Mesendoderm (in vitro differentiated cells): ENCODE measurements around the gene KIF2A.
"Not testable (repeated sequence)": the region's sequence is repeated elsewhere in the genome, so short reads cannot be mapped to it uniquely, and the experiment has no call there.

ENCODE experiments used
- DNase-seq: peaks from one replicate; pipeline ENCODE4 v3.0.0; 2013
- H2AK5ac ChIP-seq: 2 replicates; pipeline ENCODE4 v1.6.1; 2013; ENCODE audit warnings: low read length, inconsistent platforms
- H2BK120ac ChIP-seq: 2 replicates; pipeline ENCODE4 v1.6.1; 2013; ENCODE audit warnings: low read depth, mild to moderate bottlenecking, low read length, moderate library complexity, mixed read lengths
- H2BK15ac ChIP-seq: replicated peaks from 2 replicates; pipeline ENCODE4 v1.6.1; 2013; ENCODE audit warnings: low read depth, mild to moderate bottlenecking, moderate library complexity
- H2BK5ac ChIP-seq: 2 replicates; pipeline ENCODE4 v1.6.1; 2013; ENCODE audit warnings: low read length, inconsistent platforms
- H3K18ac ChIP-seq: 2 replicates; pipeline ENCODE4 v1.6.1; 2013; ENCODE audit warnings: mild to moderate bottlenecking, low read length, mixed read lengths
- H3K23ac ChIP-seq: one replicate; pipeline ENCODE4 v1.6.1; 2013; ENCODE audit warnings: low read length
- H3K27ac ChIP-seq: 2 replicates; pipeline ENCODE4 v1.5.1; 2013; ENCODE audit warnings: low read depth, mild to moderate bottlenecking, inconsistent platforms, low read length, moderate library complexity
- H3K27me3 ChIP-seq: 2 replicates; pipeline ENCODE4 v1.6.1; 2013; ENCODE audit warnings: low read length, control low read depth, mild to moderate bottlenecking, inconsistent platforms; ENCODE audit not compliant: insufficient read depth, poor library complexity
- H3K36me3 ChIP-seq: 2 replicates; pipeline ENCODE4 v1.6.1; 2013; ENCODE audit warnings: low read length, inconsistent platforms; ENCODE audit not compliant: control insufficient read depth, insufficient read depth
- H3K4ac ChIP-seq: one replicate; pipeline ENCODE4 v1.6.1; 2013; ENCODE audit warnings: low read depth, mild to moderate bottlenecking, low read length, moderate library complexity
- H3K4me1 ChIP-seq: 2 replicates; pipeline ENCODE4 v1.6.1; 2013; ENCODE audit warnings: low read depth, low read length, inconsistent platforms; ENCODE audit not compliant: control insufficient read depth
- H3K4me2 ChIP-seq: 2 replicates; pipeline ENCODE4 v1.6.1; 2013; ENCODE audit warnings: low read length
- H3K4me3 ChIP-seq: 2 replicates; pipeline ENCODE4 v1.5.1; 2013; ENCODE audit warnings: mild to moderate bottlenecking, low read length
- H3K56ac ChIP-seq: one replicate; pipeline ENCODE4 v1.6.1; 2013; ENCODE audit warnings: low read length
- H3K79me1 ChIP-seq: 2 replicates; pipeline ENCODE4 v1.6.1; 2013; ENCODE audit warnings: low read length, inconsistent platforms
- H3K79me2 ChIP-seq: 2 replicates; pipeline ENCODE4 v1.6.1; 2013; ENCODE audit warnings: mild to moderate bottlenecking, low read length; ENCODE audit not compliant: control insufficient read depth, insufficient read depth
- H3K9ac ChIP-seq: 2 replicates; pipeline ENCODE4 v1.6.1; 2013; ENCODE audit warnings: low read length, inconsistent platforms
- H4K5ac ChIP-seq: one replicate; pipeline ENCODE4 v1.6.1; 2013; ENCODE audit warnings: low read length
- H4K8ac ChIP-seq: one replicate; pipeline ENCODE4 v1.6.1; 2013; ENCODE audit warnings: low read depth, mild to moderate bottlenecking, control low read depth, low read length, moderate library complexity
- WGBS: extraction: QIAGEN DNeasy Blood & Tissue Kit; methylation state at CpG from one replicate; pipeline ENCODE4 v1.1.7; 2013; ENCODE audit warnings: low lambda C conversion rate, missing lambda C conversion rate; ENCODE audit not compliant: insufficient coverage; ENCODE audit errors: extremely low coverage; 5-methylcytosine and 5-hydroxymethylcytosine counted together

KIF2A gene

DNA sequence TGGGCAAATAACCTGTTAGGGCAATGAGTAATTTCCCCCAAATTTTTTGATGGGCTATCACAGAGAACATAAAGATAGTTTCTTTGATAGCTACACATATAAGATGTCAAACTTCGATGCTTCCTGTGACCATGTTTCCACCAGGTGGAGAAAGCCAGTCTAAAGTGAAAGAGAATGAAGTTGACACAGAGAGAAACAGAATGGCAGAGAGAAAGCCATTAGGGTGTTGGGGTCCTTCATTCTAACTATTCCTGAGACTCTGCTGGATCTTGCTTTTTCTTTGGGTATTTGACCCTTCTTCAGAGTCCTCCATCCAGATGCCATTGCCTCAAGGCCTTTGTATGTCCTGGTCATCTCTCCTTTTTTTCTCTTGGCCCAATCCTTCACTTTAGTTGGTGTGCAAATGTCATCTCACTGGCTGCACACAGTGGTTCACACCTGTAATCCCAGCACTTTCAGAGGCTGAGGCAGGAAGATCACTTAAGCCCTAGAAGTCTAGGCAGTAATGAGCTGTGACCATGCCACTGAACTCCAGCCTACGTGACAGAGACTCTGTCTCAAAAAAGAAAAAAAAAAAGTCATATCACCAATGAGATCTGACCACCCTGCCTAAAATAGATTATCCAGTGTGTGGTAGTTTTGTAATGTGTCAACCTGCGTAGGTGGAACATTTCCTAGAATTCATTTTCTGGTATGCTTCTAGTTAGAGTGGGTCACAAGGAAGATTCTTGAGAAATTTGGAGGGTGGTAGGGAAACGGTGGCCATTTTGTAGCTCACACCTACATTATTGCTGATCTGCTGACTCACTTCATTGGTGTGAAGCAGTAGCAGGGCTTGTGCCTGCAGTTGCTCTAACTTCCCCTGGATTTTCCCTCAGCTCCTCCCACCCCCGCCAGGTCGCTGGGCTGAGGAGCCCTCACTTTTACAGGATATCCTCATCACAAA is 20.8 kb upstream of the KIF2A start:
- H3K4ac ChIP-seq = no peak overlapping the region

DNA sequence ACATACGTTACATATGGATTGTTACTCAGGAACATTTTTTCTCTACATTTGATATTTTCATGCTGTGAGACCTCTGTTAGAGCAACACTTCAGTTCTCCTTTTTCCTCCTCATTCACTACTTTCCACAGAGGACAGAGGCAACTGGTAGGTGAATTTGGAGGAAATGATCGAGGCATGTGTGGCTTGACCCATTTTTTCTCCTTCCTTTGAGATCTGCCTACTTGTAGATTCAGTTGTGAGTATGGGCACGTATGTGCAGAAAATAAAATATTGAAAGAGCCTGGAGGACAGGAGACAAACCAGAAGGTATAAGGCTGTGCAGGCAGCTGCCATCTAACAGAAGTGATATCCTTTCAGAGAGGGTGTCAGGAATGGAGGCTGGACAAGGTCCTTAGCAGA is 19.2 kb upstream of the KIF2A start:
- Histone ChIP-seq H4K5ac (no peak overlapping the region), H2BK5ac (no peak overlapping the region), H2BK15ac (no peak overlapping the region), H4K8ac (no peak overlapping the region), H3K4me1 (no peaks in the 10 kb centered on the region), H3K79me2 (no peaks in the 10 kb centered on the region), H3K27ac (no peak overlapping the region), H3K18ac (no peak overlapping the region), H3K9ac (no peak overlapping the region), H3K4me2 (no peak overlapping the region), H3K4ac (no peak overlapping the region), H3K79me1 (no peaks in the 10 kb centered on the region), H3K56ac (no peak overlapping the region), H3K23ac (no peak overlapping the region), H3K27me3 (no peaks in the 10 kb centered on the region), H2BK120ac (no peak overlapping the region), H3K36me3 (no peaks in the 10 kb centered on the region), H3K4me3 (no peak overlapping the region), H2AK5ac (no peak overlapping the region)
- WGBS = no CpG with 5 or more reads among the region's 3 CpGs
- DNase-seq = no peak

More for the DNA sequence above, 20.8 kb upstream of the KIF2A start:
- no CpG with 5 or more reads among the region's 6 CpGs for WGBS
- no peak overlapping the region for H2BK5ac ChIP-seq
- no peak overlapping the region for H3K18ac ChIP-seq
- H2BK120ac ChIP-seq = no peak overlapping the region
- H3K27me3 ChIP-seq = no peaks in the 10 kb centered on the region
- no peak overlapping the region for H3K9ac ChIP-seq
- peak overlapping the region; percentile 15 for H3K23ac ChIP-seq
- H3K4me1 ChIP-seq = no peaks in the 10 kb centered on the region
- no peak overlapping the region for H4K5ac ChIP-seq
- no peak overlapping the region for H3K27ac ChIP-seq
- H2AK5ac ChIP-seq = no peak overlapping the region
- no peak overlapping the region for H2BK15ac ChIP-seq
- H3K79me1 ChIP-seq = no peaks in the 10 kb centered on the region
- H4K8ac ChIP-seq = no peak overlapping the region
- H3K56ac ChIP-seq = no peak overlapping the region
- DNase-seq = peak; percentile 63
- H3K36me3 ChIP-seq = no peaks in the 10 kb centered on the region
- H3K79me2 ChIP-seq = no peaks in the 10 kb centered on the region
- H3K4me3 ChIP-seq = no peak overlapping the region
- H3K4me2 ChIP-seq = no peak overlapping the region

DNA sequence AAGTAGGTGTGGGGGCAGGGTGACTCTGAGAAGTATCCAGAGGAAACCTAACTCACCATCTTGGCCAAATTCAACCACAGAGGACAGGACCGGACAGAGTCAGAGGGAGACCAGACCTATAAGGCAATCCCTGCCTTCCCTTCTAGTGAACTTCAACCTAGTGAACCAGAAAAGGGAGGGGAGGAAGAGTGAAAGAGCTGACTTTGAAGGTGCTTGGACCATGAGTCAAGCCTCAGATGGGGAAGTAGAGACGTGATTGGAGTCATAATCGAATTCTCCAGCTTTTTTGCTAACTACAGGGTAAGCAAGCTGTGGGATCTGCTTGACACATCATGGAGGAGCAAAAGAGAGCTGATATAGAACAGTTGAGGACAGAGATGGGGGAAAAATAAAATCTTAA is 18.8 kb upstream of the KIF2A start:
- no peak overlapping the region for H4K5ac ChIP-seq
- H2BK120ac ChIP-seq = no peak overlapping the region
- no peaks in the 10 kb centered on the region for H3K79me1 ChIP-seq
- H3K9ac ChIP-seq = no peak overlapping the region
- H3K23ac ChIP-seq = no peak overlapping the region
- no peak overlapping the region for H3K4me3 ChIP-seq
- no CpG with 5 or more reads among the region's 3 CpGs for WGBS
- H3K27me3 ChIP-seq = no peaks in the 10 kb centered on the region
- H2AK5ac ChIP-seq = no peak overlapping the region
- no peak overlapping the region for H3K4me2 ChIP-seq
- H2BK15ac ChIP-seq = no peak overlapping the region
- no peak overlapping the region for H3K56ac ChIP-seq
- H4K8ac ChIP-seq = no peak overlapping the region
- H2BK5ac ChIP-seq = no peak overlapping the region
- no peak overlapping the region for H3K27ac ChIP-seq
- no peak overlapping the region for H3K18ac ChIP-seq
- no peaks in the 10 kb centered on the region for H3K4me1 ChIP-seq
- no peak for DNase-seq
- H3K36me3 ChIP-seq = no peaks in the 10 kb centered on the region
- no peak overlapping the region for H3K4ac ChIP-seq
- no peaks in the 10 kb centered on the region for H3K79me2 ChIP-seq

DNA sequence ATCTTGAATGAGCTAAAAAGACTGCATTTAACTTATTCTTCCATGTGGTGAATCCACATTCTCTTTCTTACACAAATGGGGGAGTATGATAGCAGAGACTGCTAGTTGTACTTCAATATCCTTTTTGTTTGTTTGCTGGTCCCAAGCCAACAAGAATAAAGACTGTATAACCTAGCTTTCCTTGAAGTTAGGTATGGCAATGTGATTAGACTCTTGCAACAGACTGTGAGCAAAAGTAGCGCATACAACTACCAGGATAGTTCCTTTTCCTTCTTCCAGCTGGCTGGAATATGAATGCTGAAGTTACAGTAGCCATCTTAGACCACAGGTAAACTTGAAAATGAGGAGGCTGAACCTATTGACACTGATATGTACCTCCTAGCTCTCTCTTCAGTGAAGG is 17.9 kb upstream of the KIF2A start:
- no peak overlapping the region for H4K5ac ChIP-seq
- H2BK5ac ChIP-seq = no peak overlapping the region
- no peak overlapping the region for H3K56ac ChIP-seq
- no CpG with 5 or more reads among the region's 1 CpG for WGBS
- H3K4me2 ChIP-seq = no peak overlapping the region
- H3K79me2 ChIP-seq = no peaks in the 10 kb centered on the region
- no peak overlapping the region for H4K8ac ChIP-seq
- no peak overlapping the region for H2AK5ac ChIP-seq
- no peak overlapping the region for H3K4ac ChIP-seq
- no peaks in the 10 kb centered on the region for H3K4me1 ChIP-seq
- no peak for DNase-seq
- H3K23ac ChIP-seq = no peak overlapping the region
- H3K4me3 ChIP-seq = no peak overlapping the region
- H3K9ac ChIP-seq = no peak overlapping the region
- H3K36me3 ChIP-seq = no peaks in the 10 kb centered on the region
- no peak overlapping the region for H2BK15ac ChIP-seq
- H2BK120ac ChIP-seq = no peak overlapping the region
- H3K18ac ChIP-seq = no peak overlapping the region
- H3K27ac ChIP-seq = no peak overlapping the region
- no peaks in the 10 kb centered on the region for H3K79me1 ChIP-seq
- no peaks in the 10 kb centered on the region for H3K27me3 ChIP-seq

DNA sequence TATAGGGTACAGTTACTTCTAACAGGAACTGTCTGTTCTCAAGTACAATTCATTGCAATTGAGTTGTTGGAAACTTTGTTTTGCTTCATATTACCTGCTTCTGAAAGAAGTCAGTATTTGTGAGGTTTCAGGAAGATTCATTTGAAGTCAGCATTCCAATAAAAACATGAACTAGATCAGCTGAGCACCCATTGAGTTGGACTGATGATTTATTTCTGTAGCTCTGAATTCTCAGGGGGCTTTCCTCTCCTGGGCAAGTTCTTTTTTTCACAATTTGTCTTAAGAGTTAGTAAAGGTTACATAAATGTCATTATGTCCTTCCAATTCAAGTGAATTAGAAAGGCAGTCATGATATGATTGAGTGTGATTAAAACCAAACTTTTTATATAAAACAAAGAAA is 16.2 kb upstream of the KIF2A start:
- H3K9ac ChIP-seq = no peak overlapping the region
- DNase-seq = no peak
- no peak overlapping the region for H4K8ac ChIP-seq
- no peak overlapping the region for H2BK15ac ChIP-seq
- H3K4me3 ChIP-seq = no peak overlapping the region
- H3K4me2 ChIP-seq = no peak overlapping the region
- H3K4me1 ChIP-seq = no peaks in the 10 kb centered on the region
- no peak overlapping the region for H4K5ac ChIP-seq
- no peak overlapping the region for H2BK5ac ChIP-seq
- no peak overlapping the region for H3K56ac ChIP-seq
- no peaks in the 10 kb centered on the region for H3K79me1 ChIP-seq
- H3K23ac ChIP-seq = no peak overlapping the region
- no peaks in the 10 kb centered on the region for H3K79me2 ChIP-seq
- no peak overlapping the region for H2AK5ac ChIP-seq
- no peak overlapping the region for H3K18ac ChIP-seq
- no peak overlapping the region for H3K27ac ChIP-seq
- H3K4ac ChIP-seq = no peak overlapping the region
- no peaks in the 10 kb centered on the region for H3K27me3 ChIP-seq
- H2BK120ac ChIP-seq = no peak overlapping the region
- H3K36me3 ChIP-seq = no peaks in the 10 kb centered on the region

DNA sequence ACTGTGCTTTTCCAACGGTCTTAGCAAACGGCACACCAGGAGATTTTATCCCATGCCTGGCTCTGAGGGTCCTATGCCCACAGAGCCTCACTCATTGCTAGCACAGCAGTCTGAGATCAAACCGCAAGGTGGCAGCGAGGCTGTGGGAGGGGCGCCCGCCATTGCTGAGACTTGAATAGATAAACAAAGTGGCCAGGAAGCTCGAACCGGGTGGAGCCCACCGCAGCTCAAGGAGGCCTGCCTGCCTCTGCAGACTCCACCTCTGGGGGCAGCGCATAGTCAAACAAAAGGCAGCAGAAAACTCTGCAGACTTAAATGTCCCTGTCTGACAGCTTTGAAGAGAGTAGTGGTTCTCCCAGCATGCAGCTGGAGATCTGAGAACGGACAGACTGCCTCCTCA is 14.2 kb upstream of the KIF2A start:
- H3K27me3 ChIP-seq, H3K4me3 ChIP-seq: not testable (repeated sequence)
- no CpG with 5 or more reads among the region's 11 CpGs for WGBS

More for the DNA sequence above, 14.2 kb upstream of the KIF2A start:
- not testable (repeated sequence) for H3K4me1 ChIP-seq, H3K79me1 ChIP-seq, H3K79me2 ChIP-seq, H2BK120ac ChIP-seq, H4K8ac ChIP-seq, H2AK5ac ChIP-seq, H3K27ac ChIP-seq, H3K18ac ChIP-seq, H3K36me3 ChIP-seq, H3K4ac ChIP-seq, H2BK15ac ChIP-seq, H3K23ac ChIP-seq, H3K56ac ChIP-seq, H3K4me2 ChIP-seq, H4K5ac ChIP-seq, H2BK5ac ChIP-seq, H3K9ac ChIP-seq
- peak; percentile 25 for DNase-seq
